KG1 (cell line): ENCODE measurements around the gene ALPK3.

Source experiments
- DNase-seq: peaks from one replicate; lab custom pipeline; 2025; lab: John Stamatoyannopoulos, UW

Gene ALPK3

DNA sequence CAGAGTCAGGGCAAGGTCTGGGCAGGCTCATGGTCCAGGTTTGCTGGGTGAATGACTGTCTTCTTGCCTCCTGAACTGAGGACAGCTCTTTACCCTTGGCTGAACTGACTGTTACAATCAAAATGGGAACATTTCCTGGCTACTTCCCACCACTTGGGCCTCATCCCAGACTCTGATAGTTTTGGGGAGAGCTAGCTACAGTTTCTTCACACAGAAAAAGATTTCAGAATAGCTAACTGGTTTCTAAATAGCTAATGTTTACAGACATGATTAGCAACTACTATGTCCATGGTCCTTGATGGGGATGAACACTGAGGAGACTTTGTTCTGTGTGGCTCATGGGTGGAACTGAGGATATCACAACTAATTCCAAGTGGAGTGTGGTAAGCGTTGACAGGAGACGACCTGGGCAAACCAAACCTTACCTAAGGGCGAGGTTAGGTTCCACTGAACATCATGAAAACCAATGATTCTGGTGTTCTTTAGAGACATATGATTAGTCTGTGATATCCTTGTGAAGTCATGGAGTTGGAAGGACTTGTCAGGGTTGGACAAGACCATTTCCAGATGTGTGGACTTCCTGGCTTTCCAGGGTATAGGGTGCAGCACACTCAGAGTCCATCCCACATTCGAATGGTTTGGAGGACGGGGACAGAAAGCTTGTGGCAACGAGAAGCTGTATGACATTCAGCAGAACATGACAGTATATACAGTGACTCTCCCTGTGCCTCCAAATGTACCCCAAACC is 7.3 kb downstream of the ALPK3 start:
- DNase-seq = no peak

DNA sequence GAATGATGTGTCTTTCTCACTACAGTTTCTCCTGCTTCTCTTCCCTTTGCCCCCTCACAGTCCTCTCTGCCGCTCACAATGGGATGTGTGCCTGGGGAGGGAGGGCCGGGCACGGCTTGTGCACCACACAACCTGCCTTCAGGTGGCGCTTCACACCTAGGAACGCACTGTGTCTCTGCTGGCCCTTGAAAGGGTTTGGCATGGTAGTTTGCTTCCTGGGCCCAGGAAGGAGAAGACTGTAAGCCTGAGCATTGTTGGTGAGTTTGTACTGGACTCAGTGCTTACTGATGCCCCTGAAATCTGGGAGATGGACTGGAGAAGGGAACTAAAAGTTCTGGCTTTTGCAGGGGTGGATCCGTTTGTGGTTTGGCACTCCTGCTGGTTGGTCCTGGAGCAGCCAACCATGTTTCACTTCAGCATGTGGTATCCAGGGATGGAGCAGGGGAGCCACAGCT is 9.2 kb downstream of the ALPK3 start:
- no peak for DNase-seq

DNA sequence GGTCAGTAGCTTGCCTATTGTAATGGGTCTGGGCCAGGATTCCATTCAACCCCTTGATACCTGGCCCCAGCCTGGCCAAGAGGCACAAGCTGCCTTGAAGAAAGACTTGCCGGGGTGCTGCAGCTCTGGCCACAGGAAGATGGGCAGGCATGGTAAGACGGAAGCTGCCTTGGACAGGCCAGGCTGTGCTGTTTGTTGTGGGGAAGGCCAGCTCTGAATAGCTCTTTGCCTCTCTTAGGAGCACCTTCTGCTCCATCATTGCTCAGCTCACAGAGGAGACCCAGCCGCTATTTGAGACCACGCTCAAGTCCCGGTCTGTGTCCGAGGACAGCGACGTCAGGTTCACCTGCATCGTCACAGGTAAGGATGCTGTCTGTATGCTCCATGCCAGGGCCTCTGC is 10.1 kb downstream of the ALPK3 start:
- DNase-seq = no peak

DNA sequence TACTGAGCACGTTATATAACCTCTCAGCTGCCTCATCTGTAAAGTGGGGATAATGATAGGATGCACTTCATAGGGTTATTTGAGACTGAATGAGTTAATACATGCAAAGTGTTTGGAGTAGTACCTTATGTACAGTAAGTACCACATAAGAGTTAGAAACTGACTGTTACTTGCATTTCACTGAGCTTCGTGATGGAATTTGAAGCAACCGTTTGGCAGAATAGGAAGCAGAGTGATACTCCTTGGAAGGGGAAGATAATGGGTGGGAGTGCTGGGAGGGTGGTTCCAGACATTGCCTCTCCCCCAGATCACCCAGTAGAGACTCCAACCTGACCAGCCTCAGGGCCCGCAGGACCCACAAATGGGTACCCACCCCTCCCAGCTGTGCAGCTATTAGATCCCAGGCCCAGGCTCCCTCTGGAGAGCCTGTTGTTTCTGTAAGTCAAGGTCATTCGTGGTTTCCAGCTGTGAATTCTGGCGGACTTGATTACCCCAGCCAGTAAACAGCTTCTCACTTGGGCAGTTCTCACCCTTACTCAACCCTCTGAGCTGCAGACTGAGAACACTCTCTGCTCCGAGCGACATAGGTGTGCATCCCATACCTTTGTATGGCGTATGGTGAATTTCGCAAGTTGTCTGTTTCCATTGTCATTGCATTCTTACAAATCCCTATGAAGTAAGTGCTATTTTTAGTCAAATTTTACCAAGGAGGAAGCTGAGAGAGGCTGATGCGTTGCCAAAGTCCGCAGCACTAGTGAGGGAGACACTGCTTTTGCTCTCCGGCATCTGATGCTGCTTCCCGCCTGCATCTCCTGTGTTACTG is 11.1 kb downstream of the ALPK3 start:
- DNase-seq = no peak

DNA sequence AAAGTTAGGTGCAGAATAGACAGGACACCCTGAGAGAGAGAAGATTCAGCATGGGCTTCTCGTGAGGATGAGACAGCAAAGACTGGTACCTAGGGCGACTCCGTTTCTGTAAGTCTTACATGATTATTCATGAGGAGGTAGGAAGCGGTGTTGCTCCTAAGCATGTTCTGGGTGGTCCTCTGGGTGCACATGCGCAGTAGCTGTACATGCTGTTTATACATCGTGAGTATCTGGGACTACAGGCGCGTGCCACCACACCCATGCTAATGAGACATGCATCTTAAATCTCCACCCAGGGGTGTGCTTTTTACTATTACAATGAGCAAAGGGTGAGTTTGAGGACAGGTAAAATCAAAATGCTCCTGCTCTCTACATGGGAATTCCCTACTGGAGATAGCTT is 12.3 kb downstream of the ALPK3 start:
- DNase-seq = no peak

- DNase-seq = no peak
These were observed 12.9 kb downstream of the ALPK3 start for GRCh38 chr15:84830036-84830435.

GRCh38 chr15:84831028-84831427 is 13.9 kb downstream of the ALPK3 start:
- DNase-seq = no peak

DNA sequence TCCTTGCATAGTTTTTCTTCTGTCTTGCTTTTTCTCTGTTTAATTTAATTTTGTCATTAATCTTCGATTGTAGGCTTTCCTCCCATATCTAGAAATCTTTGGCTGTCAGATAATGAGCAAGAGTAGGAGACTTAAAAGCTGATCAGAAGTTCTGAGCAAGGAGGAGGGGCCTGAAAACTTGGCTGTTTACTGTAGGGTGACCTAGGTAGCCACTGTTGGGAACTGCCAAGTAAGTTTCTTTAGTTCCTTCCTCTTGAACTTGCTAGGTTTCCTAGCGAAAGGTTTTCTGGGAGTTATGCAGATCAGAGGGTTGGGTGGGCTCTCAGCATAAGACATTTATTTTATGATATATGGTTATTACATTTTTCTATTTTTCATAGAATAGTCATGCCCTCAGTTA is 14.5 kb downstream of the ALPK3 start:
- DNase-seq = no peak

- DNase-seq = no peak
These were observed 15.4 kb downstream of the ALPK3 start for GRCh38 chr15:84832448-84833040.

DNA sequence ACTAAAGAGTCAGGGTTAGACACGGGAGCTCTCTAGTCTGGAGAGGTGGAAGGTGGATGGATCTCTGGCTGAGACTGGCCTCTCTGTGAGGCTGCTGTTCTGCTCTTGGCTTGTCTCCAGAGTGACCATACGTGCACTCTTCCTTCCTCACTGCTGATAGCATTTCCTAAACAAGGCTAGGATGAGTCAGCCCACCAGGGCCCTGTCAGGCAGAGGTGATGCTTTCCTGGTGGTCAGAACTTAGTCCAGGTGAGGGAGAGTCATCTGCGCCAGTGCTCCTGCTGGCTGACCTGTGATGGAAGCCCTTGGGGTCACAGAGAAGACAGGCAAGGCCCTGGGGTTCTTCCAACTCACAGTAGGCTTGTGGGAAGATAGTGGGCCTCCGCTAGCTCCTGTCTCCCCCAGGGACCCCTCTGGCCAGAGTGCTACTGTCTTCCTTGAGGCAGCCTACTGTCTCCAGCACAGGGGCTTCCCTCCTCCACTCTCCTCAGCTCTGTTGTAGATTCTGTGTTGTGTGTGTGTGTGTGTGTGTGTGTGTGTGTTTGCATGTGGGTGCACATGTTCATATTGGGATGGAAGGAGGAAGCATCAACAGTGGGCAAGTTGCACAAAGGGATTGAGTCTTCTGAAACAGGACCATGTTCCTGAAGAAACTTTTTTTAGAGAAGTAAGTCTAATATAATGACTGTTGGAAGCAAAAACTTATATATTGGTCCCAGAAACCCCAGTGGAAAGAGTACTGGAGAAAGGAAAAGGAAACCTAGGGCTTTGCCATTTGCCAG is 16.5 kb downstream of the ALPK3 start:
- peak; percentile 4 for DNase-seq

DNA sequence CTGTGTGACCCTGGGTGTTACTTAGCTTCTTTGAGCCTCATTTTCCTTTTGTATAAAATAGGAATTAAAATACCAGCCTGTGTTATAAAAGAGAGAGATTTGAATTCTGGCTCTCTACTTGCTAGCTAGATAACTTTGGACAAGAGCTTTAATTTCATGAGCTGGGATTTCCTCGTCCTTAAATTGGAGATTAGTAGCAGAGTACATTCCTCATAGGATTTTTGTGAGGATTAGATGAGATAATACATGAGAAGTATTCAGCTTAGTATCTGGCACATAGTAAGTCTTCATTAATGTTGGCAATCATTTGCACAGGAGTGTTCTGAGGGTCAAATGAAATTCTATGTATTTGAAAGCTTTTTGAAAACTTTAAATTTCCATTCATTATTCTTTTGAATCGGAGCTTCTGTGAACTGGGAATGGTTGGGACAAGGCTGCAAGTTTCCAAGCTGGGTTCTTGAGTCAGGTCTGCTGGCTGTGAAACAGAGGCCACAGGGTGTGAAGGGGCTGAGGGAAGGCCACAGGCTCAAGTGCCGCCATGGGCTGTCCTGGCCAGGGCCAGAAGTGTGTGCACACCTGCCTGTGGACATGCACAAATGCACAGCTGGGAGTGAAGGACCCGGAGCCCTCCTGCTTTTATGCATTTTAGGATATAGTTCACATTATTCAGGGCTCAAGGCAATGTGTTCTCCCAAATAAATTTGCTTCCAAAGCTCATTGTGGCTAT is 17.2 kb downstream of the ALPK3 start:
- DNase-seq = no peak

- no peak for DNase-seq
These were observed 17.8 kb downstream of the ALPK3 start for GRCh38 chr15:84834969-84835368.

GRCh38 chr15:84835661-84836337 is 18.6 kb downstream of the ALPK3 start:
- no peak for DNase-seq

- DNase-seq = no peak
These were observed 19.7 kb downstream of the ALPK3 start for GRCh38 chr15:84836844-84837243.

- no peak for DNase-seq
These were observed 22.6 kb downstream of the ALPK3 start for GRCh38 chr15:84839714-84840113.

DNA sequence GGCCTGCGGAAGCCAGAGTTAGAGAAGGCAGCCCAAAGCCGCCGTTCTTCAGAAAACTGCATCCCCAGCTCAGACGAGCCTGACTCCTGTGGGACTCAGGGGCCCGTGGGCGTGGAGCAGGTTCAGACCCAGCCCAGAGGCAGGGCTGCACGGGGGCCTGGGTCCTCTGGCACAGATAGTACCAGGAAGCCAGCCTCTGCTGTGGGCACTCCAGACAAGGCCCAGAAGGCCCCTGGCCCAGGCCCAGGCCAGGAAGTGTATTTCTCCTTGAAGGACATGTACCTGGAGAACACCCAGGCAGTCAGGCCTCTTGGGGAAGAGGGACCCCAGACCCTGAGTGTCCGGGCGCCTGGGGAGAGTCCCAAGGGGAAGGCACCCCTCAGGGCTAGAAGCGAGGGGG is 23.1 kb downstream of the ALPK3 start:
- DNase-seq = no peak

- DNase-seq = no peak
These were observed 23.7 kb downstream of the ALPK3 start for GRCh38 chr15:84840741-84841429.

DNA sequence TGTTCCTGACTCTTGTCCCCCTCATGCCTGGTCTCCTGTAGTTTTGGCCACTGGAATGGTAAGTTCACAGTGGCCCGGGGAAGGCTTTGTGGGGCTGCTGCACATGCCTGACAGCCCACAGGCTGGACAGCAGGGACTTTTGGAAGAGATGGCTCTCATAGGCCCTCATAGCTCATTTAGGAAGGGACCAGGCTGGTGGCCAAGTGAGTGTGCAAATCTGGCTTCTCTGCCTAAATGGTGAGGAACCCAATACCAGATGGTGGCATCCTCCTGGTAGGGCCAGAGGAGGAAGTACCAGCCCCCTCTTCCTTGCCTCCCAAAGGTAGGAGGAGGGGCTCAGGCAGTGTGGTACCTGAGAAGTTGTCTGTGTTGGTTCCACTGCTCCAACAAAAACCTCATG is 25.6 kb downstream of the ALPK3 start:
- no peak for DNase-seq

- no peak for DNase-seq
These were observed 27.8 kb downstream of the ALPK3 start for GRCh38 chr15:84844964-84845363.

GRCh38 chr15:84845631-84846030 is 28.5 kb downstream of the ALPK3 start:
- DNase-seq = peak; percentile 36
